HEK293T (cell line): ENCODE data around the gene NINL.

Experiments used
- ARNT ChIP-seq: fragments of 450-650 bp; IDR thresholded peaks from 2 replicates; pipeline ENCODE4 v1.6.1; 2017; ENCODE audit warnings: mild to moderate bottlenecking
- BHLHE40 ChIP-seq: fragments of 450-650 bp; IDR thresholded peaks from 2 replicates; pipeline ENCODE4 v1.6.1; 2016; ENCODE audit warnings: mild to moderate bottlenecking, moderate library complexity, borderline replicate concordance
- ELF4 ChIP-seq: fragments of 450-650 bp; IDR thresholded peaks from 2 replicates; pipeline ENCODE4 v1.6.1; 2017; ENCODE audit warnings: antibody characterized with exemption
- FOXA1 ChIP-seq: fragments of 450-650 bp; IDR thresholded peaks from 2 replicates; pipeline ENCODE4 v1.6.1; 2016; ENCODE audit warnings: mild to moderate bottlenecking
- FOXK2 ChIP-seq: fragments of 450-650 bp; IDR thresholded peaks from 2 replicates; pipeline ENCODE4 v1.6.1; 2016; ENCODE audit warnings: mild to moderate bottlenecking
- FOXM1 ChIP-seq: fragments of 450-650 bp; IDR thresholded peaks from 2 replicates; pipeline ENCODE4 v1.6.1; 2017; ENCODE audit warnings: mild to moderate bottlenecking, borderline replicate concordance
- HDGF ChIP-seq: fragments of 450-650 bp; IDR thresholded peaks from 2 replicates; pipeline ENCODE4 v1.6.1; 2017; ENCODE audit warnings: antibody characterized with exemption, borderline replicate concordance
- L3MBTL2 ChIP-seq: fragments of 450-650 bp; conservative IDR thresholded peaks from 2 replicates; pipeline ENCODE4 v1.6.1; 2016; ENCODE audit warnings: mild to moderate bottlenecking
- NFRKB ChIP-seq: fragments of 450-650 bp; IDR thresholded peaks from 2 replicates; pipeline ENCODE4 v1.6.1; 2016; ENCODE audit warnings: mild to moderate bottlenecking, moderate library complexity
- PKNOX1 ChIP-seq: fragments of 450-650 bp; IDR thresholded peaks from 2 replicates; pipeline ENCODE4 v1.6.1; 2016
- SP1 ChIP-seq: fragments of 450-650 bp; IDR thresholded peaks from 2 replicates; pipeline ENCODE4 v1.6.1; 2017
- SUZ12 ChIP-seq: fragments of 450-650 bp; IDR thresholded peaks from 2 replicates; pipeline ENCODE4 v1.6.1; 2016; ENCODE audit warnings: mild to moderate bottlenecking
- TARDBP ChIP-seq: fragments of 450-650 bp; IDR thresholded peaks from 2 replicates; pipeline ENCODE4 v1.6.1; 2016
- ZNF384 ChIP-seq: fragments of 450-650 bp; IDR thresholded peaks from 2 replicates; pipeline ENCODE4 v1.6.1; 2016

- TF ChIP-seq ELF4 (no peak), PKNOX1 (no peak), BHLHE40 (no peak), FOXA1 (no peak), SUZ12 (no peak), TARDBP (no peak), NFRKB (no peak), SP1 (no peak), ARNT (no peak), L3MBTL2 (no peak), HDGF (no peak), FOXM1 (no peak), ZNF384 (no peak), FOXK2 (no peak)
These were observed 101.0 kb downstream of the NINL start for GRCh38 chr20:25484224-25484846.
